WERI-Rb-1 (cell line): ENCODE results near the gene PTGR1.

Experiments used
- DNase-seq: peaks from one replicate; pipeline ENCODE4 v3.0.0-alpha.2; 2020
- H3K27ac ChIP-seq: fragments of 250-450 bp; sonication (Bioruptor Pico); 2 replicates; pipeline ENCODE4 v1.5.1; 2020; ENCODE audit warnings: mild to moderate bottlenecking, moderate library complexity
- H3K27me3 ChIP-seq: fragments of 250-450 bp; sonication (Bioruptor Pico); 2 replicates; pipeline ENCODE4 v1.5.1; 2021; ENCODE audit warnings: mild to moderate bottlenecking, low read depth, moderate library complexity; ENCODE audit not compliant: insufficient read depth, severe bottlenecking
- H3K36me3 ChIP-seq: fragments of 250-450 bp; sonication (Bioruptor Pico); 2 replicates; pipeline ENCODE4 v1.5.1; 2020; ENCODE audit warnings: mild to moderate bottlenecking, moderate library complexity
- H3K4me3 ChIP-seq: 2 replicates; pipeline ENCODE4 v1.5.1; 2011; ENCODE audit warnings: low read depth, mild to moderate bottlenecking, control low read depth, low read length
- H3K9me3 ChIP-seq: fragments of 250-450 bp; sonication (Bioruptor Pico); 2 replicates; pipeline ENCODE4 v1.5.1; 2021; ENCODE audit warnings: mild to moderate bottlenecking, moderate library complexity; ENCODE audit not compliant: severe bottlenecking
- TF ChIP-seq, protein P1 (sequence below): IDR thresholded peaks from 2 replicates; pipeline ENCODE4 v1.5.1; 2011; ENCODE audit warnings: low read depth, mild to moderate bottlenecking, control low read depth, inconsistent platforms, low read length

The PTGR1 gene

DNA sequence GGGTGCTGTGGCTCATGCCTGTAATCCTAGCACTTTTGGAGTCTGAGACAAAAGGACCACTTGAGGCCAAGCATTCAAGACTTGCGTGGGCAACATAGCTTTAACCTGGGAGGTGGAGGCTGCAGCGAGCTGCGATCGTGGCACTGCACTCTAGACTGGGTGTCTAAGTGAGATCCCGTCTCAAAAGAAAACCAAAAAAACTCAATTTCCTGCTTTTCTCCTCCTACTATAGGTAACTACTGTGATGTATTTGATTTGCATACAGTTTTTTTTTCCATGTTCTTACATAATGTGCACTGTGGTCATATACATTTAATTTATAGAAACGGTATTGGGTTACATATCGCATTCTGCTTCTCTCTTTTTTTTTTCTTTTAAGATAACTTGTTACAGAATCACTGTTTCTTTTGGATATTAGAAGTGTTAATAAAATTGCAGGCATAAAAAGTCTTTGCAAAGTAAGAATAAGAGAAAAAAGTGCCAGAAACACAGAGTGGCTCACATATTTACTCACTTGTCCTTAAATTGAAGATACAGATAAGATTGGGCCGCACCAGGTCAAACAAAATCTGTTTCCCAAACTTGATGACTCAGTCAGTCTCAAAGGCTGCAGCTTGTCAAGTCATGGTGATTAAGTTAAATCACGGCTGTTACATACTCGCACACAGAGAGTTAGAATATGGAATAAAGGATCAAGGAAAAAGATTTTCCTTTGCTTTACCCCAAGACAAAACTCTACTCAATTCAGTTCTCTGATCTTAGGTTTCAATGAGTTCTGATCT is 2.0 kb upstream of the PTGR1 start:
- no peak for DNase-seq
- no peak overlapping the region for H3K27ac ChIP-seq
- no peak overlapping the region for H3K4me3 ChIP-seq
- H3K36me3 ChIP-seq: peaks cover 5% of the 10 kb centered on the region
- H3K9me3 ChIP-seq: no peaks in the 10 kb centered on the region
- H3K27me3 ChIP-seq: no peaks in the 10 kb centered on the region
- TF ChIP-seq, protein P1, sequence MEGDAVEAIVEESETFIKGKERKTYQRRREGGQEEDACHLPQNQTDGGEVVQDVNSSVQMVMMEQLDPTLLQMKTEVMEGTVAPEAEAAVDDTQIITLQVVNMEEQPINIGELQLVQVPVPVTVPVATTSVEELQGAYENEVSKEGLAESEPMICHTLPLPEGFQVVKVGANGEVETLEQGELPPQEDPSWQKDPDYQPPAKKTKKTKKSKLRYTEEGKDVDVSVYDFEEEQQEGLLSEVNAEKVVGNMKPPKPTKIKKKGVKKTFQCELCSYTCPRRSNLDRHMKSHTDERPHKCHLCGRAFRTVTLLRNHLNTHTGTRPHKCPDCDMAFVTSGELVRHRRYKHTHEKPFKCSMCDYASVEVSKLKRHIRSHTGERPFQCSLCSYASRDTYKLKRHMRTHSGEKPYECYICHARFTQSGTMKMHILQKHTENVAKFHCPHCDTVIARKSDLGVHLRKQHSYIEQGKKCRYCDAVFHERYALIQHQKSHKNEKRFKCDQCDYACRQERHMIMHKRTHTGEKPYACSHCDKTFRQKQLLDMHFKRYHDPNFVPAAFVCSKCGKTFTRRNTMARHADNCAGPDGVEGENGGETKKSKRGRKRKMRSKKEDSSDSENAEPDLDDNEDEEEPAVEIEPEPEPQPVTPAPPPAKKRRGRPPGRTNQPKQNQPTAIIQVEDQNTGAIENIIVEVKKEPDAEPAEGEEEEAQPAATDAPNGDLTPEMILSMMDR: no peak

DNA sequence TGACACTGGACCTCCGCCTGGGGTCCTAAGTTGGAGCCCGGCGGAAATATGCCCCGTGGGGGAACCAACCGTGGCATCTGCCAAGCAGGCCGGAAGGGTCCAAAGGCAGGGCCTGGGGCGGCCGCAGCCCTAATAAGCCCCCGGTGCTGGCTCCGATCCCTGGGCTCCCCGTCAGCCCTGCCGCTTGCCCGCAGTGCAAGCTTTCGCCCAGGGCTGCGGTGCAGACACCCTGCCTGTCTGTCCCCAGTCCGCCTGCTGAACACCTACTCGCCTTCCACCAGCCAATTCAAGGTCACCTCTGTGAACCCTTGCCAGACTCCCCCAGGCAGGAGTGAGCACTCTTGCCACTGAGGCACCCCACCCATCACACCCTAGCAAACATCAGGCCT is 502 bp upstream of the PTGR1 start:
- H3K9me3 ChIP-seq: no peaks in the 10 kb centered on the region

DNA sequence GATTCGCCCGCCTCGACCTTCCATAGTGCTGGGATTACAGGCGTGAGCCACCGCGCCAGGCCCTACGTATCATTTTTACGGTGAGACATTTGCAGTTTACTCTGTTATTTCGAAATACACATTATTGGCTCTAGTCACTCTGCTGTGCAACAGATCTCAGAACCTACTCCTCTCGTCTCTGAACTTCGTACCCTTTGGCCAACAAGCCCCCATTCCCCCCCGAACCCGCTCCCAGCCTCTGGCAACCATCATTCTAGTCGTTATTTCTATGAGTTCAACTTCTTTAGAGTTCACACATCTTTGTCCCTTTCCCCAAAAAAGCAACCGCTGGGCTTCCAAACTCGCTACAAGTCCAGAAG is 735 bp downstream of the PTGR1 start:
- Histone ChIP-seq H3K9me3 (no peaks in the 10 kb centered on the region), H3K36me3 (peaks cover 23% of the 10 kb centered on the region), H3K27ac (peak overlapping the region; percentile 49), H3K27me3 (no peaks in the 10 kb centered on the region), H3K4me3 (peak overlapping the region; percentile 89)
- TF ChIP-seq, protein P1: no peak
- DNase-seq: peak; percentile 29

More for the DNA sequence above, 502 bp upstream of the PTGR1 start:
- no peak for DNase-seq
- peaks cover 19% of the 10 kb centered on the region for H3K36me3 ChIP-seq
- H3K27me3 ChIP-seq: no peaks in the 10 kb centered on the region
- TF ChIP-seq, protein P1: no peak
- no peak overlapping the region for H3K27ac ChIP-seq
- no peak overlapping the region; the same call in 1 of the 2 replicates for H3K4me3 ChIP-seq

DNA sequence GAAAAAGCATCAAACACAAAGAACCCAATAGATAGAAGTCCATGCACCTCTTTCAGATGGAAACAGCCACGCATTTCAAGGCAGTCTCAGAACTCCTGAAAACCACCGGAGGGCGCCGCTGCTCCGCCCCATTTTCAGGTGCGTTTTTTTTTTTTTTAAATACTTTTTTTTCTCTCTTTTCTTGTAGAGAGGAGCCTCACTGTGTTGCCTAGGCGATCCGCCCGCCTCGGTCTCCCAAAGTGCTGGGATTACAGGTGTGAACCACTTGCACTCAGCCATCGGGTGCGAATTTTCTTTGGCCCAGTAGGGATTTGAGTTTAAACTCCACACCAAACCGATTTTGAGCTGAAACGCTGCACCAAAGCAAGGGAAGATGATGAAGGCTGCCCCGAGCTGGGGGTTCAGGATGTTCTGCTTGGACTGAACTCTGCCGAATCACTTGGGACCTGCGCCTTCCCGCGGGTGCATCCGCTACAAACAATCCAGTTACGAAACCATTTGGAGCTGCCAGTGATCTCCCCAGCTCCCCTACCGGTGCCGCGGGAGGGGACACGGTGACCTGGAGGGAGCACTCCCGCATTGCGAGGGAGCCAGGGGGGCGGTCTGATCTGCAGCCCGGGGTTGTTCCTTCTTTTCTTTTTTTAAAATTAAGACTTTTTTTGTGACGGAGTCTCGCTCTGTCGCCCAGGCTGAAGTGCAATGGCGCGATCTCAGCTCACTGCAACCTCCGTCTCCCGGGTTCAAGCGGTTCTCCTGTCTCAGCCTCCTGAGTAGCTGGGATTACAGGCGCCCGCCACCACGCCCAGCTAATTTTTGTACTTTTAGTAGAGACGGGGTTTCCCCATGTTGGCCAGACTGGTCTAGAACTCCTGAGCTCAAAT is 1.4 kb downstream of the PTGR1 start:
- DNase-seq: peak; percentile 70
- no peaks in the 10 kb centered on the region for H3K9me3 ChIP-seq
- peaks cover 29% of the 10 kb centered on the region for H3K36me3 ChIP-seq
- TF ChIP-seq, protein P1: peak; percentile 77
- peak overlapping the region; percentile 89 for H3K4me3 ChIP-seq
- no peaks in the 10 kb centered on the region for H3K27me3 ChIP-seq
- H3K27ac ChIP-seq: no peak overlapping the region

DNA sequence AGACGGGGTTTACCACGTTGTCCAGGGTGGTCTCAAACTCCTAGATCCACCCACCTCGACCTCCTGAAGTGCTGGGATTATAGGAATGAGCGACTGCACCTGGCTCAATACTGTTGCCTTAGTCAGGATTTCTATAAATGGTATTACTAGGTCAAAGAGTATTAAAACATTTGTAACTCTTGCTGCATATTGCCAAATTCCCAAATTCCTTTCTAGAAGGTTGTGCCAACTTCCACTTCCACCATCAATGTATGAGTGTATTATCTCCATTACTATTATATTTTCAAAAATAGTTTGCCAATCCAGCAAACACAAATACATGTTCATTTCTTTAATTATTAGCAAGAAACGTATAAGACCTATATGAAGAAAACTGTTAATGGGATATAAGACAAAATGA is 10.6 kb downstream of the PTGR1 start:
- Histone ChIP-seq H3K27ac (no peak overlapping the region), H3K9me3 (no peaks in the 10 kb centered on the region), H3K4me3 (no peak overlapping the region), H3K27me3 (no peaks in the 10 kb centered on the region), H3K36me3 (peaks cover 50% of the 10 kb centered on the region)
- TF ChIP-seq, protein P1: no peak
- no peak for DNase-seq
